ENCODE measurements around the gene ASB6.
"Not testable (repeated sequence)": the region's sequence is repeated elsewhere in the genome, so short reads cannot be mapped to it uniquely, and the experiment has no call there.

ASB6 gene

DNA sequence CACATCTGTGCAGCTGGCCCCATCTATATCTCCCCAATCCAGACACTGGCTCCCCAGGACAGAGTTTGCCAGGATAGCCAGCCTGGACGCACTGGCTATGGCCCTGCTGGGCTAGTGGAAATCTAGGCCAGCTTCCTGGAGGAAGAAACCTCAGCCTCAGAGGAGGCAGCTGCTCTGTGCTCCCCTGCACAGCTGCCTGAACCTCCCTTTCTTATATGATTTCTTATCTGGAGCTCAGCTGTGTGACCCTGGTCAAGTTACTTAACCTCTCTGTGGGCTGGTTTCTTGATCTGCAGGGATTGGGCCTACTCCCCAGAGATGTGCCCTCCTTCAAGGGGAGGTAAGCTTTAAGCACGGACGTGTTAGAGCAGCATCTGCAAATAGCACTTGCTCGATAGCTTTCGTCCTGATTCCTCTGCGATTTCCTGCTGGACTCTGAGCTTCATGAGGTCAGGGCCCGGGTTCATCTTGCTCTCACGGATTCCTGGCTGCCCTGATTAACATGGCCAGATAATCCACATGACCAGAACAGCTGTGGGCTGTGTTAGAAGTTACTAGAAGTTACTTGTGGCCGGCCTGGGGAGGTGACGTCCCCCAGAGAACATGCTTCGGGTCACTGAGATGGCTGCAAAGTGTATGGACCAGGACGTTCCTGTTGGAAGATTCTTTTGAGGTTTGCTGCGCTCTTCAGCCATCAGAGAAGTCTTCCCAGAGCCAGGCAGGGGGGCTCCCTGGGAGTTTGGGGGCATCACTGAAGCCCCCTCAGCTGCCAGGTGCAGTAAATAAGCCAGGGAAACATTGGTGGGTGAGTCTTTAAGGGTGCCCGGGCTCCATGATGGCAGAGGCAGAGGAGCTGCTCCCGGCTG is 35.6 kb downstream of the ASB6 start:
- no peak for DNase-seq (ENCODE audit: low read depth)

DNA sequence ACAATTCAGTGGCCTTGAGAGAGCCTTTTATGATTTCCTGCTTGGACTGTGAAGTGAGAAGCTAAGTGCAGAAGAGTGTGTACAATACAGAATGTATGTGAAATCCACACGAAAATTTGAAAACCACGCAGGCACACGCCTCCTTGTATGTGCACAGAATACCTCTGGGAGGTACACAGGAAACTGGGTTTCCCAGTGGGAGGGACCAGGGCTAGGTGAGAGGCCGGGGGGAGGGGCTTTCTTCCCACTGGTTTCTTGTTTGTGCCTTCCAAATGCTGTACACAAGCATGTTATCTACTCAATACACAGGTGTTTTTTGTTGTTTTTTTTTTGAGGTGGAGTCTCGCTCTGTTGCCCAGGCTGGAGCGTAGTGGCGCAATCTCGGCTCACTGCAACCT is 37.2 kb downstream of the ASB6 start:
- DNase-seq (ENCODE audit: low read depth), result no peak

DNA sequence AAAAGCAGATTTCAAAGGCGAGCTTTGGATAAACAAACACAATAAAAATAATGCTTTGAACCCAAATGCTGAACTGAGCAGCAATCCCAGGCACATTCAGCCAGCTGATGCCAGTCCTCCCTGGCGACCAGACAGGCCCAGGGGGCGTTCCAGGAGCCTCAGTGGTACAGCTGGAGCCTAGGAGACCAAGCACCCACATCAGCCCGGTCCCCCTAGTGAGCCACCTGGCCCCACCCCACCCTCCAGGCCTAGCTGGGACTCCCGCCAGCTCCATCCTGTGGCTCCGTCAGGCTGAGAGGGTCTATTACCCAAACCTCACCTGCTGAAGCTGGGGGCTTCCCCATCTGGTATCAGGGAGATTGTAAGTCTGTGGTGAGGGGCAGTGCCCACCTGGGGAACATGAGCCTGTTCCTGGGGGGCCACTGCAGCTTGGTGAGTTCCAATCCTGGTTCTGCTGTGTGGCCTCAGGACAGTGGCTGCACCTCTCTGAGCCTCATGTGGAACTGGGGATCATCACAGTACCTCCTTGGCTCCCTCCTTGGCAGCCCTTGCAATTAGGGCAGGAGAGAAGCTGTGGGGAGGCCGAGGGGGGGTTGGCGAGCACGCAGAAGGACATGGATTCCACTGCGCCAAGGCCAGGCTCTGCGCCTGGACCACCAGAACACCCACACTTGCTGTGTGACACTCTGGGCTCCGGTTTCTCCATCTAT is 37.7 kb downstream of the ASB6 start:
- DNase-seq (ENCODE audit: low read depth), result no peak

DNA sequence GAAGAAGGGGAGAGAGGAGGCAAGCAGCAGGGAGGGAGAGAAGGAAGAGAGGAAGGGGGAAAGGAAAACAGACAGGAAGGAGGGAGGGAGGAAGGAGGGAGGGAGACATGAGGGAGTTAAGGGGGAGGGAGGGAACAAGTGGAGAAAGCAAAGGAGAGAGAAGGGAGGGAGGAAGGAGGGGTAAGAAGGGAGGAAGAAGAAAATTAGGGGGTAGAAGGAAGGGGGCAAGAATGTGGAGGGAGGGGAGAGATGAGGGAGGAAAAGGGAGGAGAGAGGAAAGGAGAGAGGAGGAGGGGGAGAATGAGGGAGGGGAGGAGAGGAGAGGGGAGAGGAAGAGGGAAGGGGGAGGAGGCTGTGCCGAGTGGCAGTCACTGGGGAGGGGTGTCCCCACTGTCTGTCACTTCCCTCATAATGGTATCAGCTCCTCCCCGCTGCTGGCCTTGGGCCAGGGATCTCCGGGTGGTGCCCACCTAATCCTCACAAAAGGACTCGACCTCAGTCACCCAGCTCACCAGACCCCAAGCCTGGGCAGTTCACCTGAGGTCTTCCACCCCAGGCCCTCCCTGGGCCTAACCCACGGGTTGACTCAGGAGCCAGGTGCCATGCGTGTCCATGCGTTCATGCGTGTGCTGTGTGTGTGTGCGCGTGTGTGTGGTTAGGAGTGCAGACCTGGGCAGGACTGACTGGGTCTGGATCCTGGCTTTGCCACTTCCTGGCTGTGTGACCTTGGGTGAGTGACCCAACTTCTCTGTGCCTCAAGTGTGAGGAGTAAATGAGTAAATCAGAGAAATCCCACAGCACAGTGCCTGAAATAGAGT is 39.1 kb downstream of the ASB6 start:
- DNase-seq (ENCODE audit: low read depth), result no peak

DNA sequence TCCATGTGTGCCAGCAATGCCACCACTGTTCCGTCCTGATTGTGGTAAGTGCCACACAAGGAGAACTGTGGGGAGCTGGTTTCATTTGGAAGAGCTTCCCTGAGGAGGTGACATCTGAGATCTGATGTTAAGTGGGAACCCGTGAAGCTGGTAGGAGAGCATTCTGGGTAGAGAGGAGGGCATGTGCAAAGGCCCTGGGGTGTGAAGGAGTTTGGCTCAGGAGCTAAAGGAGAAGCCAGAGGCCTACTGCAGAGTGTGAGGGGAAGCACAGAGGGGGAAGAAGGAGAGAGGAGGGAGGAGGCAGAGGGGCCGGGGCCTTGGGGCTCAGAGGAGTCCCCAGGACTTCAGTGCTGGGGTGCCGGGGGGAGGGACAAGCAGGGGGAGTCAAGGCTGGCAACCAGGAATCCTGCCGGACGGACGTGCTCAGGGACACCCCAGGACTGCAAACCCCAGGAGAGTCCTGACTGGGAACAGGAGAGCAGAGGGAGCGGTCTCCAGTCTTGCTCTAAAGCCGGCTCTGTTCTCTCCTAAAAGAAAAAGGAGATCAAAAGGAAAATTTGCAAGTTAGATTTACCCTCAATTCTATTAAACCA is 40.8 kb downstream of the ASB6 start:
- no peak for DNase-seq (ENCODE audit: low read depth)

DNA sequence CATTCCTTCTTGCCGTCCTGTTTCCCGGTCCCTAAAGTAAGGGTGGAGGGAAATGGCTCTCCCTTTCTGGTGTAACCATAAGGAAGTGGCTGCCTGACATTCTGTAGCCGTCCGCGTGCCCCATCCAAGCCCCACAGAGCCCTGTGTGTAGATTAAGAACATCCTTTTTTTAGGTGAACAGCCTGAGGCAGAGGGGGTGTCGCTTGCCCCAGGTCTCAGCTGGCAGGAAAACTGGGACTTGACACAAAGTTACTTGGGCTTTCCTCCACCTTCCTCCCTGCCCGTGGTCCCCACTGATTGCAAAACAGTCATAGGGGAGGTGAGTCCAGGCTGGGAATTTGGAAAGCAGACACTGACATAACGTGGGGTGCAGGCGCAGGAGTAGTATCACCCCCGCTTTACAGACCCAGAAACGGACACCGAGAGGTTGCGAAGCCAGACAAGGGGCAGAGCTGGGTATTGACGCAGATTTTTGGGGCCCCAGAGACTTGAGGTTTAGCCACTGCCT is 43.8 kb downstream of the ASB6 start:
- no peak for DNase-seq (ENCODE audit: low read depth)

DNA sequence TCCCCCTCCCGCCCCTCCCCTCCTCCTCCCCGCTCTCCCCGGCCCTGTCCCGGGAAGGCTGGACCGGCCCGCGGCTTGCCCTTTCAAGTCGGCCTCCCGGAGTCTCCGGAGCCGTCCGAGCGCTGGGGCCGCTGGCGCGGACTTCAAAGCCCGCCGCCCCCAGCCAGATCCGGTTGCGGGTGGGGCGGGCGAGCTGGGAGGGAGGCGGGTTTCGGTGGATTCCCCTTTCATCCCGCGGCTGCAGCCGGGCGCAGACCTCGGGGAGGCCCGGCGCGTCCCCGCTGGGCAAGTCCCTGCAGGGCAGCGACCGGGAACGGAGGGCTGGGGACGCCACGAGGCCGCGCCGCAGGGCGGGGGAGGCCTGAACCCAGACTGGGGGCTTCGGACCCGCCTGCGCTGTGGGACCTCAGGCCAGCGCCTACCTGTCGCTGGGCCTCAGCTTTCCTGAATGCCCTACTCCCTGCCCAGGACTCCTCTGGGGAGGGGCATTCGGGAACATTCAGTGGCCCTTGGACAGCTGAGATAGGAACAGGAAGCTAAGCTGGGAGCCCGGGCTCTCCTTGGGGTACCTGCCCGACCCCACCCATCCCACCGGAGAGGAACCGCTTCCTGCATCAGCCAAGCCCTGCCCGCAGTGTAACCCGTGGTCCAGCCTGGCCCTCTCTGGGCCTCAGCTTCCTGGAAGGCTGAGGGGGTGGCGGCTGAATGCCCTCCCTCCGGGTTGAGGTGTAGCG is 44.4 kb downstream of the ASB6 start:
- DNase-seq (ENCODE audit: low read depth), result no peak

DNA sequence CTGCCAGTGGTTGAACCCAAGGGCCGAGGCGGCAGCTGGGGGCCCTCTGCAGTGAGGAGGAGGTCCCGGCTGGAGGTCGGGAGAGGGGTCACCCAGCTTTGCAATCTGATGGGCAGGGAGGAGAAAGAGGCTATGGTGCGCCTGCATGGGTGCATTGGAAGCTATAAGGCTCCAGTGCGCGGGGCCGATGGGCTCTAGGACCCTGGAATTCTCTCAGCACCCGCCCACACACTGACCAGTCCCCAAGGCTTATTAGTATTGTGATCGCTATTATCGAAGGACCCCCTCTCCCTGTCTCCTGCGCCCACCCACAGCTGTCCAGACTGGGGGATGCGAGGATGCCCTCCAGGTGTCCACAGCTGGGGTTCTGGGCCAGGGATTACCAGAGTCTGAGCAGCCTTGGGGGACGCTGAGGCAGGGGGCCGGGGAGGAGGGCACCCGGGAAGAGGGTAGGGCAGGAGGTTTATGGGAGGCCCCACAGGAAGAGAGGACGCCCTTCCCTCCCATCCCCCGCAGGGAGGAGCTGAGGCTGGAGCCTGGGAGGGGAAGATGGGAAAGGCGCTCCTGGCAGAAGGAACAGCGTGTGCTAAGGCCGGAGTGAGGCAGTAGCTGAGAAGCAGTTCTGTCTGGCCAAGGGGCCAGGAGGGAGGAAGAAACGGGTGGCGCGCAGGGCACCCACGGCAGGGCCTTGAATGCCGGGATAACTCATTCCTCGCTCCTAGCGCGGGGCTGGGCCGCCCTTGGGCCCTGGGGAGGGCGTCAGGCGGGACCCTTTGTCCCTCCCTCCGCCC is 45.2 kb downstream of the ASB6 start:
- peak; percentile 27 for DNase-seq (ENCODE audit: low read depth)

DNA sequence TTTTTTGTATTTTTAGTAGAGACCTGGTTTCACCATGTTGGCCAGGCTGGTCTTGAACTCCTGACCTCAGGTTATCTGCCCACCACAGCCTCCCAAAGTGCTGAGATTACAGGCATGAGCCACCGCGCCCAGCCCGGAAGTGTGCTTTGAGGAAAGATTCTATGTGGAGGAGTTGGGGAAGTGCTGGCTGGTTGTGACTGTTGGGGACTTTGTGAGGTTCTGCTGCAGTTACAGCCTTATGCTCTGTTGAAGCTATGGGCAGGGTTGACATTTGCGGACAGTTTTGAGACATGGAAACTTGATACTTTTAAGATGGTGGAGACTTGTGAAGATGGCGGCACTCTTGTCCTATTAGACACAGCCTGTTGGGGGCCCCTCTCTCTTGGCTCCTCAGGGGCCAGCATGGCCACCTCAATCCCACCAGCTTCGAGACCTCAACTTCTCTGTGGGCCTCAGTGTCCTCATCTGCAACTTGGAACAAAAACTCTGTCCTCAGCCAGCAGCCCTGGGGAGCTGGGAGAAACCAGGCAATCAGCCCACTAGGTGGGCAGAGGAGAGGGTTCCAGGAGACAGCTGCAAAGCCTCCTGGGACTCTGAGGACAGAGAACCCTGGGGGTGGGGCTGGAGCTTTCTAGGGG is 45.9 kb downstream of the ASB6 start:
- DNase-seq (ENCODE audit: low read depth), result no peak

- no peak for DNase-seq (ENCODE audit: low read depth)
Observed at GRCh38 chr9:129595311-129595741, 46.6 kb downstream of the ASB6 start.

DNA sequence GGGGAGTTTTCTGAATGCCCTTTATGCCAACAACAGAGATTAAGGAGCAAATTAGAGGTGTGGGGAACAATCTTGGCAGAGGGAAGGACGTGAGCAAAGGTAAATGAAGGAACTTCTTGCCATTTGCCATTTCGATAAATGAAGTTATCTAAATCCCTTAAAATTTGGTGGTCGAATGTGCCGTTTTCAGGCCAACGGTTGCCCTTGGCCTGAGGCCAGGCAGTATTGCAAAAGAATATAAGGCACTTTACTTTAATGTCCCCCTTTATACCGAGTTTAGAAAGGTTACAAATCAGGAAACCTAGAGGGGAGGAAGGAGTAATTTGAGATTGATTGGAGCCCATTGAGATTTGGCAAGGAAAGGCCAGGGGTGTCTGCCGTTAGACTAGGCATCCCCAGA is 47.3 kb downstream of the ASB6 start:
- no peak for DNase-seq (ENCODE audit: low read depth)

GRCh38 chr9:129592790-129593189 is 49.2 kb downstream of the ASB6 start:
- DNase-seq (ENCODE audit: low read depth), result not testable (repeated sequence)

DNA sequence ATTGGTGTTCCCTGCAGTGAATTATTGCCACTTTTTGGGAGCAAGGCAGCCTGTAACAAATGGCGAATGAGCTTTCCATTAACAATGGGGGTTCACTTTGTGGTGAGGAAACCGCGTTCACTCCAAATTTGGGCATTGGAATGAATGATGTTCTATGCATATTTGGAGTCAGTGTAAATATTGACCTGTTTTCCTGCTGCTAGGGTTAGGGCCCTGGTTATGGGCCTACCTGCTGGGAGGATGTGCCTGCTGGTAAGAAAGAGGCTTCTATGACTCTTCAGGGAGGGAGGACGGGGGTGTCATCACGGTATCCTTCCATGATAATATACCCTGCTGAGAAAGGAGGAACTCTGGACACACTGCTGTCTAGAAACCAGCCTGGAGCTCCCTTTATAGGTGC is 50.0 kb downstream of the ASB6 start:
- DNase-seq (ENCODE audit: low read depth), result no peak

DNA sequence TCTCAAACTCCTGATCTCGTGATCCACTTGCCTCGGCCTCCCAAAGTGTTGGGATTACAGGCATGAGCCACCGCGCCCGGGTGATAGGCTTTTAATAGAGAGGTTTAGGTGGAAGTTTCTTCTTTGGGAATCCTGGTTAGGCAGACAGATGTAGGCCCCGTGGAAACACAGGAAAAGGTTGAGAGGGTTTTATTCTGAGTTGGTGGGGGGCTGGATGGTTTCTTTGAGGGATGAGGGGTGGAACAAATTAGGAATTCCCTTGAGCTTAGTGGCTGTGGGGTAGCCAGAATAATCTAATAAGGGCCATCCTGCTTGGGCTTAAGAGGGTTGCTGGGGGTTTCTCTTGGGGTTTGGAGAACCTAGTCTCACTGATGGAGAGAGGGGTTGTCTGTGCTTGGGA is 51.5 kb downstream of the ASB6 start:
- no peak for DNase-seq (ENCODE audit: low read depth)

DNA sequence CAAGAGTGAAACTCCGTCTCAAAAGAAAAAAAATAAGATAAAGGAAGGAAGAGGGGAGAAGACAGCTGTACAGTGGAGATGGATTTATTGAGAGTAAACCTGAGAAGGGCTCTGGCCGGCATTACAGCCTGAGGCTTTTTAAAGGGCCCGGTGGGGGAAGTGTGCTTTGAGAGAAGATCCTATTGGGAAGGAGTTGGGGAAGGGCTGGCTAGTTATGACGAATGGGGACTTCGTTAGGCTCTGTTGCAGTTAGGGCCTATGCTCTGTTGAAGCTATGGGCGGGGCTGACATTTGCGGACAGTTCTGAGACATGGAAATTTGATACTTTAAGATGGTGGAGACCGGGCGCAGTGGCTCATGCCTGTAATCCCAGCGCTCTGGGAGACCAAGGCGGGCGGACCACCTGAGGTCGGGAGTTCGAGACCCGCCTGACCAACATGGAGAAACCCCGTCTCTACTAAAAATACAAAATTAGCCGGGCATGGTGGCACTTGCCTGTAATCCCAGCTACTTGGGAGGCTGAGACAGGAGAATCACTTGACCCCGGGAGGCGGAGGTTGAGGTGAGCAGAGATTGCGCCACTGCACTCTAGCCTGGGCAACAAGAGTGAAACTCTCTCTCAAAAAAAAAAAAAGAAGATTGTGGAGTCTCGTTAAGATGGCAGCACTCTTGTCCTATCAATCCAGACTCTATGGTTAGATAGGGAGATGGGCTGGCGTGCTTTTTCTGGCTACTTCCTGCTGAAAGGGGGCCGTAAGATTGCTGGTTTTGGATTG is 54.3 kb downstream of the ASB6 start:
- DNase-seq (ENCODE audit: low read depth), result no peak

- no peak for DNase-seq (ENCODE audit: low read depth)
Observed at GRCh38 chr9:129586685-129587084, 55.3 kb downstream of the ASB6 start.

DNA sequence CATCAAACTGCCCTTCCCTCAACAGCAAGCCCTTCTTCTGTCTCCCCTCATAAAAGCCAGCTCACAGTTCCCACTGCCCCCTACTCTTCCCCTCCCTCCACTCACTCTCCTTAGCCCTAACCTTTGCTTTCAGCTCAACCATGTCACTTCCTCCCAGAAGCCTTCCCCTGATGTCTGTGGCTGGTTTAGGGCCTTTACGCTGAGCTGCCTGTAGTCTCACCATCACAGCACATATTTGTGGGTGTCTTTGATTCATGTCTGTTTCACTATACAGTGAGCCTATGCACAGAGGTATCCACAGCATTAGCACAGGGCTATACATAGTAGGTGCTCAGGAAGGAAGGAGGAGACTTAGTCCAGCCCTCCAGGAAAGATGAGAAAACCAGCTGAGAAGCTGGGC is 55.7 kb downstream of the ASB6 start:
- DNase-seq (ENCODE audit: low read depth), result no peak

- DNase-seq (ENCODE audit: low read depth), result no peak
Observed at GRCh38 chr9:129585352-129585751, 56.6 kb downstream of the ASB6 start.

All from GM04503 (cell line).